Activated naive CD4-positive, alpha-beta T cell treated with anti-CD3 and anti-CD28 coated beads for 36 hours (primary cell): ENCODE data around the gene B3GAT1. TPM values are rescaled to one million over a fixed set of nuclear protein-coding genes. Genes with fewer than 3 reads are reported as not detected.
"Not testable (repeated sequence)": the region's sequence is repeated elsewhere in the genome, so short reads cannot be mapped to it uniquely, and the experiment has no call there.

ENCODE experiments used
- CTCF ChIA-PET: fragments of 350-600 bp; sonication (Branson Sonifier 250); formaldehyde crosslinking; loops from one replicate; lab custom pipeline; 2021; ENCODE audit warnings: antibody characterized with exemption; lab: Charles Lee
- DNase-seq: peaks from one replicate; pipeline ENCODE4 v3.0.0-alpha.2; 2020
- H3K27ac Mint-ChIP-seq: one replicate; pipeline ENCODE4 v1.8.0; 2021; ENCODE audit warnings: mild to moderate bottlenecking, mixed read lengths
- H3K27me3 Mint-ChIP-seq: one replicate; pipeline ENCODE4 v1.8.0; 2021; ENCODE audit warnings: low read depth, mixed read lengths
- H3K36me3 Mint-ChIP-seq: one replicate; pipeline ENCODE4 v1.8.0; 2021; ENCODE audit warnings: low read depth, mixed read lengths
- H3K4me1 Mint-ChIP-seq: one replicate; pipeline ENCODE4 v1.8.0; 2021; ENCODE audit warnings: low read depth, mixed read lengths
- H3K4me3 Mint-ChIP-seq: one replicate; pipeline ENCODE4 v1.8.0; 2021; ENCODE audit warnings: mild to moderate bottlenecking, moderate library complexity, mixed read lengths
- H3K9me3 Mint-ChIP-seq: one replicate; pipeline ENCODE4 v1.8.0; 2021; ENCODE audit warnings: mixed read lengths
- intact Hi-C: fragments of 100-400 bp; cut with micrococcal nuclease; formaldehyde crosslinking; loops from one replicate; pipeline ENCODE4 v1.15.1; 2023
- total RNA-seq, 2 experiments: library from RNA; stranded (reverse); gene quantifications; one replicate each; pipeline ENCODE4 v1.2.3, GENCODE V29; 2021

B3GAT1 gene
- total RNA-seq, 2 experiments from 2014 or later: 0.05 TPM; not detected in 1

DNA sequence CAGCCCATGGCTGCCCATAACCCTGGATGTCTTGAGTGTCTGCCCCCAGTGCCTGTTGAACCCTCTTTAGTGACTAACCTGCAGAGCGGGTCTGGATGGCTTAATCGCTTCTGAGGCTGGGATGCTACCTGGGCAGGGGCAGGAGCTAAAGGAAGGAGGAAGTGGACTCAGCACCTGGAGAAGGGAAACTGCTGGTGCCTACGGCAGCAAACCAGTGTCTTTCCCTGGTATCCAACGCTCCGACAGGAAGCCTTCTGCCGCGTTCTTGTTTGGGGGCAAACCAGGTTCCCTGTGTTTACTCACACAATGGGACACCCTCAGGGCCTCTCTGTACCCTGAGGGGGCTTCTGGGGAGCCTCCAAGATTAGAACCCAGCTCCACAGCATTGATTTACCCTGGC lies 38.1 kb upstream of the B3GAT1 start:
- intact Hi-C loops: no loop called here
- Mint-ChIP-seq H3K36me3 (no peaks in the 10 kb centered on the region), H3K27me3 (peaks cover 6% of the 10 kb centered on the region), H3K9me3 (no peaks in the 10 kb centered on the region), H3K27ac (no peak overlapping the region), H3K4me3 (no peak overlapping the region), H3K4me1 (no peaks in the 10 kb centered on the region)
- no peak for DNase-seq
- CTCF ChIA-PET: no interaction called here

DNA sequence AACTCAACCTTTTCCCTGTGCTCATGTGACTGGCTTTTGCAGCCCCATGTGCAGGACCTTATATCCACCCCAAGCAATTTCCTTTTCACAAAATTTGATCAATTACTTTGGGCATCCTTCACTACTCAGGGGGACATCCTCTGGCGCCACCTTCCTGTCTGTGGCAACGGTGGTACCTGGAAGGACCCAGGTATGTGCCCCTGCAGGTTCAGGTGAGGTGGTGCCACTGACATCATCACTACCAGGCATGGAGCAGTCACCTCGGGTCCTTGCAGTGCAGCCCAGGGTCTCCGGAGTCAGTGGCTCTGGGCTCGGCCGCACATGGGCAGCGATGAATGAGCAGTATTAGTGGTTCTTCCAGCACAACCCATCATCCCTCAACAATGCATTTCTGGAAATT lies 37.7 kb upstream of the B3GAT1 start:
- CTCF ChIA-PET: no interaction called here
- intact Hi-C loops: loop anchor here (5.0 kb wide), 1 partner anchor 187 kb away; no protein-coding TSS in a partner anchor
- Mint-ChIP-seq H3K36me3 (no peaks in the 10 kb centered on the region), H3K4me3 (no peak overlapping the region), H3K4me1 (no peaks in the 10 kb centered on the region), H3K9me3 (peaks cover 1% of the 10 kb centered on the region), H3K27me3 (peaks cover 6% of the 10 kb centered on the region), H3K27ac (no peak overlapping the region)
- DNase-seq: peak; percentile 17

DNA sequence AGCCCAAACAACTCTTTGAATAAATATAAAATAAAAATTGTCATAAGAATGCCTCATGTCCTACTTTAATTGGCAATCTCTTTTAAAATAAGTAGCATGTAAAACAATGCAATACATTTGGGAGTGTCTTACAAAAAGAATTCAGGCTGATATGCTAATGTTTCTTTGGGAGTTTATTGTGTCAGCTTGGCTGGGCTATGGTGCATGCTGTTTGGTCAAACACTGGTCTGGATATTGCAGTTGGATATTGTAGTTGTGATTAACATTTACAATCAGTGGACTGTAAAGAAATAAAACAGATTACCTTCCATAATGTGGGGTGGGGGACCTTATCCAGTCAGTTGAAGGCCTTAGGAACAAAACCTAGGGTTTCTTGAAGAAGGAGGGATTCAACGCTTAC lies 37.0 kb upstream of the B3GAT1 start:
- intact Hi-C loops: loop anchor here (5.0 kb wide), 1 partner anchor 187 kb away; no protein-coding TSS in a partner anchor
- DNase-seq: no peak
- CTCF ChIA-PET: no interaction called here
- Mint-ChIP-seq H3K4me3 (no peak overlapping the region), H3K27ac (no peak overlapping the region), H3K9me3 (peaks cover 6% of the 10 kb centered on the region), H3K4me1 (no peaks in the 10 kb centered on the region), H3K27me3 (peaks cover 6% of the 10 kb centered on the region), H3K36me3 (no peaks in the 10 kb centered on the region)

DNA sequence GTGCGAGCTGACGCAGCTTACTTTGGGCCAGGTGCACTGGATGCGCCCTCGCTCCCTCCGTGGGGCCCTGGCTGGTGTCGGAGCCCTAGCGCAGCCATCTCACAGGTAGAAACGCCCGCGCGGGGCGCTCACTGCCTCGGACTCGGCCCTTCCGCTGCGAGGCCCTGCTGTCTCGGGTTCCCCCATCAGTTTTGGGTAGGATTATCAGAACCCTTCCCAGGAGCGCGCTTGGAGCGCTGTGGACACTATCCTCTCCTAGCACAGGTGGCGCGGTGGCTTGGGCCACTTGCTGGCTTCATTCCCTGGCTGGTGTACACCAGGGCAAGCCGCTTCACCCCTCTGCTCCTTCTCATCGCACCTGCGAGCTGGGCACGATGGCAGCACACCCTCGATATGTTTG lies 35.7 kb upstream of the B3GAT1 start:
- DNase-seq: no peak
- no peak overlapping the region for H3K27ac Mint-ChIP-seq
- H3K36me3 Mint-ChIP-seq: no peaks in the 10 kb centered on the region
- peaks cover 3% of the 10 kb centered on the region for H3K27me3 Mint-ChIP-seq
- no peaks in the 10 kb centered on the region for H3K4me1 Mint-ChIP-seq
- intact Hi-C loops: loop anchor here (5.0 kb wide), 1 partner anchor 185 kb away; no protein-coding TSS in a partner anchor
- CTCF ChIA-PET: no interaction called here
- no peak overlapping the region for H3K4me3 Mint-ChIP-seq
- peaks cover 9% of the 10 kb centered on the region for H3K9me3 Mint-ChIP-seq

DNA sequence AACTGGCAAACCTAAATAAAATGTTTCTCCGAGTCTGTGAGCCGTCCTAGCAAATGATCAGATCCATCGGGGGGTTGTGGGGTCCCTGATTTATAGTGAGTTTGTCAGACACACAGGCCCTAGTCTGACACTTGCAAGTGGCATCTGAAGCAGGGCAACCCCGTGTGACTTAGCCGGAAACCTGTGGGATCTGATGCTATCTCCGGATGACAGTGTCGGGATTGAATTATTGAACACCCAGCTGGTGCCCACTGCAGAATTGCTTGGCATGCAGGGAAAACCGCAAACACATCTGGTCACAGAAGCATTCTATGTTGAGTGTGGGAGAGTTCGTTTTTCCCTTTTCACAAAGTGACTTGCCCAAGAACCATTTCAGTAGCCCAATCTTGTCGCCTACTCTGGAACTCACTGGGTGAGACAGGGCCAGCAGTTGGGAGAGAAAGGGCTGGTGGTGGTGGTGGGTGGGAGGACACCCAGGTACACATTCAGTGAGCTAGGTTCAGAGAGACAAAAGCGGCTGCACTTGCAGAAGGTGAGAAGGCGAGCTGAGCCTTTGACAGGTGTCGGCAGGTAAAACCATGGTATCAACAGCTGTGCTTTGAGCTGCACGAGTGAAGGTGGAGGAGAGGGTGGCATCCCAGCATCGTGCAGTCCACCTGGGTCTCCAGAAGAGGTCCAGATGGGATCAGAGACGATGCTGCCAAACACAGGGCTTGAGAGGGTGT lies 33.7 kb upstream of the B3GAT1 start:
- CTCF ChIA-PET: no interaction called here
- intact Hi-C loops: loop anchor here (5.0 kb wide), 1 partner anchor 183 kb away; no protein-coding TSS in a partner anchor
- H3K9me3 Mint-ChIP-seq: peaks cover 9% of the 10 kb centered on the region

DNA sequence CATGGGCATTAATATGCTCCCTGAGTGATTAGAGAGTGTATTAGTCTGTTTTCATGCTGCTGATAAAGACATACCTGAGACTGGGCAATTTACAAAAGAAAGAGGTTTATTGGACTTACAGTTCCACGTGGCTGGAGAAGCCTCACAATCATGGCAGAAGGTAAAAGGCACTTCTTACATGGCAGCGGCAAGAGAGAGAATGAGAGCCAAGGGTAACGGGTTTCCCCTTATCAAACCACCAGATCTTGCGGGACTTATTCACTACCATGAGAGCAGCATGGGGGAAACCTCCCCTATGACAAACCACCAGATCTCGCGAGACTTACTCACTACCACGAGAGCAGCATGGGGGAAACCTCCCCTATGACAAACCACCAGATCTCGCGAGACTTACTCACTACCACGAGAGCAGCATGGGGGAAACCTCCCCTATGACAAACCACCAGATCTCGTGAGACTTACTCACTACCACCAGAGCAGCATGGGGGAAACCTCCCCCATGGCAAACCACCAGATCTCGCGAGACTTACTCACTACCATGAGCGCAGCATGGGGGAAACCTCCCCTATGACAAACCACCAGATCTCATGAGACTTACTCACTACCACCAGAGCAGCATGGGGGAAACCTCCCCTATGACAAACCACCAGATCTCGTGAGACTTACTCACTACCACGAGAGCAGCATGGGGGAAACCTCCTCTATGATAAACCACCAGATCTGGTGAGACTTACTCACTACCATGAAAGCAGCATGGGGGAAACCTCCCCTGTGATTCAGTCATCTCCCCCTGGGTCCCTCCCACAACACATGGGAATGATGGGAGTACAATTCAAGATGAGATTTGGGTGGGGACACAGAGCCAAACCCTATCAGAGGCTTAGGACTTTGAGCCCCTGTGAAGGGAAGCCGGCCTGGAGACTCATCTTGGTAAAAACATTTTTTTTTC lies 32.4 kb upstream of the B3GAT1 start:
- H3K27me3 Mint-ChIP-seq, H3K4me3 Mint-ChIP-seq, H3K27ac Mint-ChIP-seq, H3K9me3 Mint-ChIP-seq, H3K4me1 Mint-ChIP-seq, H3K36me3 Mint-ChIP-seq, CTCF ChIA-PET: not testable (repeated sequence)
- intact Hi-C loops: loop anchor here (5.0 kb wide), 1 partner anchor 182 kb away; no protein-coding TSS in a partner anchor
- DNase-seq: peak; percentile 17

More for the DNA sequence above, 33.7 kb upstream of the B3GAT1 start:
- Mint-ChIP-seq H3K36me3 (no peaks in the 10 kb centered on the region), H3K27me3 (peaks cover 7% of the 10 kb centered on the region), H3K4me3 (no peak overlapping the region), H3K4me1 (no peaks in the 10 kb centered on the region), H3K27ac (no peak overlapping the region)
- DNase-seq: no peak

DNA sequence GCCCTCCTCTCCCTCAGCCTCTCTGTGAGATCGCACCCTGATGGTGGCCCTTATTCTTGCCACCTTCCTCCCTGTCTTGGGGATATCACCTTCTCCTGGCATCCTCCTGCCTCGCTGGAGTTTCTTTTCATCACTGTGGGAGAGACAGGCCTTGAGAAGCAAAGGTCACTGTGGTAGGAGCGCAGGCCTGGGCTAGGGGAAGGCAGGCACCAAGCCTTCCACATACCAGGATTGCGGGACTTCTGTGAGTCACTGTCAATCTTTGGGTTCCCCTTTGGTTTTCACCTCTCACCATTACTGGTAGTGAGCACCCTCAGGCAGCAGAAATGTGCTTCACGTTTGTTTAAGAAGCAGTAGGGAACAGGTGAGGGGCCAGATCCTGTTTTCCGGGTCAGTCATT lies 31.2 kb upstream of the B3GAT1 start:
- Mint-ChIP-seq H3K9me3 (peaks cover 9% of the 10 kb centered on the region), H3K4me1 (no peaks in the 10 kb centered on the region), H3K4me3 (no peak overlapping the region), H3K27ac (no peak overlapping the region), H3K36me3 (no peaks in the 10 kb centered on the region), H3K27me3 (peaks cover 9% of the 10 kb centered on the region)
- intact Hi-C loops: no loop called here
- DNase-seq: no peak
- CTCF ChIA-PET: no interaction called here

DNA sequence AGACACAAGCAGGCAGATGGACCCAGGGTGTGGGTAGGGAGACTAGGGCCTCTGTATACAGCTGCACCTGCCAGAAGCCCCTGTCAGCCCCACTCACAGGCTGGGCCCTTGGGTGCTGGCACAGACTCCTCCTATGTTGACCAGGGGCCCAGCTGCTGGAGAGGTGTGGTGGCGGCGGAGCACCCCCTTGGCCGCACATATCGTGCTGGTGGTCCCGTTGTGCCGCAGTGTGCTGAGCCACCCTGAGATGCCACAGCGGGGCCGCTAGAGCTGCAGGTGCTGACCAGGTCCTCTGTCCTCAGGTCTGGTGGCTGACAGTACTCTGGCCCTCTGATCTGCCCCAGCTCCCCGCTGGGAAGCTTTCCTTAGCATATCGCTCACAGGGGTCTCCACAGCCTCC lies 30.2 kb upstream of the B3GAT1 start:
- no peaks in the 10 kb centered on the region for H3K4me1 Mint-ChIP-seq
- no peak overlapping the region for H3K4me3 Mint-ChIP-seq
- intact Hi-C loops: no loop called here
- peaks cover 9% of the 10 kb centered on the region for H3K9me3 Mint-ChIP-seq
- H3K36me3 Mint-ChIP-seq: no peaks in the 10 kb centered on the region
- H3K27ac Mint-ChIP-seq: no peak overlapping the region
- no peak for DNase-seq
- CTCF ChIA-PET: no interaction called here
- H3K27me3 Mint-ChIP-seq: peaks cover 9% of the 10 kb centered on the region

DNA sequence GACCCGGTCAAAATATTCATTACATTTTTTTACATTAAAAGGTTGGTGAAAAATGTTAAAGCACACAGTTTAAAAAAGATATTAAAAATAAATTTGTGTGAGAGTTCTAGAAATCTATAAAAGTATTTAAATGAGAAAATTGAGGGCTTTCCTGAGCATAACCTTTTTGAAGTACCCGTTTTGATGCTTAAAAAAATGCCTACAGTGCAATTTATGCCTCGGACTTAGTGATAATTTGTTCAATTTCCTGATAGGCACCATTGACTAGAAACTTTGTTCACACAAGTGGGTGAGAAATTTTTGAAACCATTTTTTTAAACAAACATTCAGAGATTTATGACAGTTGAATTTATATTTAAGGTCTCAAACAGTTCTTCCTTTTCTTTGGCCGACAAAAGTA lies 29.7 kb upstream of the B3GAT1 start:
- CTCF ChIA-PET: no interaction called here
- intact Hi-C loops: no loop called here
- no peaks in the 10 kb centered on the region for H3K4me1 Mint-ChIP-seq
- no peak overlapping the region for H3K27ac Mint-ChIP-seq
- peaks cover 9% of the 10 kb centered on the region for H3K9me3 Mint-ChIP-seq
- H3K36me3 Mint-ChIP-seq: no peaks in the 10 kb centered on the region
- no peak for DNase-seq
- H3K4me3 Mint-ChIP-seq: no peak overlapping the region
- H3K27me3 Mint-ChIP-seq: peaks cover 7% of the 10 kb centered on the region

DNA sequence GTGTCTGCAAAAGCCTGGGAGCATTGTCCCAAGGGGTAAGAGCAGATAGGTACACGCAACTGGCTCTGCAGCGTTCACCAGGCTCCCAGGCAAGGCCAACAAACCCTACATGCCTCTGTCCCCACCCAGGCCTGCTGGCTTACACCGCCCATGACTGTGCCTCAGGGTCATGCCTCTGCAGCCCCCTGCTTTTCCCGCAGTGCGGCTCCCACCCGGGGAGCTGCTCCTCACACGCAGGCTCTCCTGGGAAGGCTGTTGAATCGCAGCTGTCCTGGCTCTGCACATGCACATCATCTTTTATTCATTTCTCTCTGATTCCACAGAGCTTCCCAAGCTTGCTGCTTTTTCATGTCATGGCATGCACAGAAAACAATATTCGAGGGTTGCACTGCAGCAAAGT lies 29.2 kb upstream of the B3GAT1 start:
- Mint-ChIP-seq H3K27ac (no peak overlapping the region), H3K27me3 (peaks cover 7% of the 10 kb centered on the region), H3K4me3 (no peak overlapping the region), H3K9me3 (peaks cover 9% of the 10 kb centered on the region), H3K36me3 (no peaks in the 10 kb centered on the region), H3K4me1 (no peaks in the 10 kb centered on the region)
- intact Hi-C loops: no loop called here
- no peak for DNase-seq
- CTCF ChIA-PET: interaction anchor here (0.6 kb wide), 1 partner anchor 17 kb away, joined by 3 read pairs; no protein-coding TSS in a partner anchor

DNA sequence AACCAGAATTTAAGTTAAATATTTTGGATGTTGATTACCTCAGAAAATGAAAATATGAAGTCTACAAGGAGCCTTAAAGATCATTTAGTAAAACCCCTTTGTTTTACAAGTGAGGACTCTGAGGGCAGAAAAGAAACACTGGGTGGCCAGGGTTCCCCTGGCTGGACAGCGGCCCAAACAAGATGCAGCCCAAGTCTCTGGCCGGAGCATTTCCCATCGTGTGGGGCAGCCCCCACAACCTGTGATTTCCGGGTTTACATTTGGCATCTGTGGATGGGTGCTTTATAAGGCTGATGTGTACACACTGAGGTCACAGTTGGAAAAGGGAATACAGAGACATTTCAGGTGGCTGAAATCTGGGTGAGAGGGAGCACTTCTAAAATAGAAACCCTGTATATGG lies 28.8 kb upstream of the B3GAT1 start:
- peaks cover 9% of the 10 kb centered on the region for H3K9me3 Mint-ChIP-seq
- DNase-seq: no peak
- intact Hi-C loops: no loop called here
- no peaks in the 10 kb centered on the region for H3K4me1 Mint-ChIP-seq
- H3K27me3 Mint-ChIP-seq: peaks cover 7% of the 10 kb centered on the region
- no peaks in the 10 kb centered on the region for H3K36me3 Mint-ChIP-seq
- H3K27ac Mint-ChIP-seq: no peak overlapping the region
- CTCF ChIA-PET: interaction anchor here (0.6 kb wide), 1 partner anchor 17 kb away, joined by 3 read pairs; no protein-coding TSS in a partner anchor
- no peak overlapping the region for H3K4me3 Mint-ChIP-seq
